HS-27A (cell line): Measurements from ENCODE around the gene NOXO1.

ENCODE experiments used
- DNase-seq: peaks from one replicate; pipeline ENCODE4 v3.0.0-alpha.2; 2012; ENCODE audit warnings: low read depth, missing footprints

NOXO1 gene

GRCh38 chr16:1979271-1980029, 1.8 kb downstream of the NOXO1 start:
- DNase-seq, result no peak

- DNase-seq, result no peak
Measured at GRCh38 chr16:1978476-1979120, 2.7 kb downstream of the NOXO1 start.

GRCh38 chr16:1977875-1978268, 3.4 kb downstream of the NOXO1 start:
- no peak for DNase-seq

GRCh38 chr16:1976951-1977874, 4.1 kb downstream of the NOXO1 start:
- no peak for DNase-seq

GRCh38 chr16:1976216-1976520, 5.1 kb downstream of the NOXO1 start:
- DNase-seq, result no peak

- no peak for DNase-seq
Measured at GRCh38 chr16:1975432-1976215, 5.6 kb downstream of the NOXO1 start.

GRCh38 chr16:1974157-1975070, 6.9 kb downstream of the NOXO1 start:
- no peak for DNase-seq

GRCh38 chr16:1973461-1974156, 7.7 kb downstream of the NOXO1 start:
- DNase-seq, result no peak

- no peak for DNase-seq
Measured at GRCh38 chr16:1972490-1972877, 8.8 kb downstream of the NOXO1 start.

- peak; percentile 73 for DNase-seq
Measured at GRCh38 chr16:1971796-1972489, 9.3 kb downstream of the NOXO1 start, which contains the start of gene TBL3. TBL3 (plus strand) TSS chr16:1972053; CDS start chr16:1972165, 112 bp downstream.

- no peak for DNase-seq
Measured at GRCh38 chr16:1968146-1968953, 12.9 kb downstream of the NOXO1 start.

- no peak for DNase-seq
Measured at GRCh38 chr16:1966460-1966859, 14.8 kb downstream of the NOXO1 start, which contains the start of gene RNF151. RNF151 (plus strand) TSS chr16:1966856; CDS start chr16:1966882, 26 bp downstream.

GRCh38 chr16:1965396-1966001, 15.8 kb downstream of the NOXO1 start:
- no peak for DNase-seq

- peak; percentile 85 for DNase-seq
Measured at GRCh38 chr16:1964506-1965395, 16.5 kb downstream of the NOXO1 start, which contains the start of gene RPS2. RPS2 (minus strand) TSS chr16:1964826; CDS start chr16:1964625, 201 bp downstream.

- DNase-seq, result no peak
Measured at GRCh38 chr16:1963806-1964505, 17.3 kb downstream of the NOXO1 start.
